Lower leg skin (tissue), 4 donors: Measurements from ENCODE around the gene KSR2. TPM values are rescaled to one million over a fixed set of nuclear protein-coding genes. Genes with fewer than 3 reads are reported as not detected.
"Not testable (repeated sequence)": the region's sequence is repeated elsewhere in the genome, so short reads cannot be mapped to it uniquely, and the experiment has no call there.

ENCODE experiments used
- DNase-seq, 2 donors: peaks; one replicate each; pipeline ENCODE4 v3.0.0-alpha.2; 2019; ENCODE audit warnings: low spot score in 2 of 2
- H3K4me3 ChIP-seq: fragments of 200-600 bp; sonication (generic); 2 replicates; pipeline ENCODE4 v1.5.1; 2017; ENCODE audit warnings: mild to moderate bottlenecking, low read depth; ENCODE audit not compliant: poor library complexity, severe bottlenecking
- POLR2A ChIP-seq, 2 donors: fragments of 450-650 bp; IDR thresholded peaks; one replicate each; pipeline ENCODE4 v1.6.1; 2016 to 2017; ENCODE audit warnings: antibody characterized with exemption in 2 of 2, mild to moderate bottlenecking in 1 of 2, moderate library complexity in 1 of 2
- WGBS, 2 donors: methylation state at CpG; one replicate each; pipeline ENCODE4 v1.1.5; 2018; 5-methylcytosine and 5-hydroxymethylcytosine counted together
- intact Hi-C: fragments of 100-400 bp; cut with DNase I; formaldehyde crosslinking; loops from one replicate; pipeline ENCODE4 v1.15.0; 2023; ENCODE audit warnings: low total_unique reads
- total RNA-seq, 4 donors: library from RNA; depleted of rRNA; stranded (reverse); fragments of >200 nt; gene quantifications; one replicate each; pipeline ENCODE4 v1.1.0, GENCODE V29; 2016
- TF ChIP-seq, protein P1 (sequence below), 3 donors: fragments of 450-650 bp; IDR thresholded peaks; one replicate each; pipeline ENCODE4 v1.5.1; 2016; ENCODE audit warnings: antibody characterized with exemption in 3 of 3, mild to moderate bottlenecking in 3 of 3, moderate library complexity in 2 of 3

The KSR2 gene
- total RNA-seq, 4 donors from 2014 or later: 0.17 to 0.84 (median 0.35) TPM

DNA sequence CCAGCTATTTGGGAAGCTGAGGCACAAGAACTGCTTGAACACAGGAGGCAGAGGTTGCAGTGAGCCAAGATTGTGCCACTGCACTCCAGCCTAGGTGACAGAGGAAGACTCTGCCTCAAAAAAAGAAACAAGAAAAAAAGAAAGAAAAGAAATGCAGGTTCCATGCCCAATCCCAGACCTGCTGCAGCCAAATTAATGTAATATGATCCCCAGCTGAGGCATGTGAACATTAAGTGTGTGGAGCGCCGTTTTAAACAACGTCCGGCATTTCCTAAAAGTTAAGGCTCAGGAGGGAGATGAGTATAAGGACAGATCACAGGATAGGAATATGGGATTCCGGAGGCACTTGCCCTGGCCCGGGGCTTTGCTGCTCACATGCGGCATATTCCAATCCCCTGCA is 162.9 kb downstream of the KSR2 start:
- TF ChIP-seq POLR2A (IDR thresholded peaks at IDR 0.05): no peak
- TF ChIP-seq, protein P1, sequence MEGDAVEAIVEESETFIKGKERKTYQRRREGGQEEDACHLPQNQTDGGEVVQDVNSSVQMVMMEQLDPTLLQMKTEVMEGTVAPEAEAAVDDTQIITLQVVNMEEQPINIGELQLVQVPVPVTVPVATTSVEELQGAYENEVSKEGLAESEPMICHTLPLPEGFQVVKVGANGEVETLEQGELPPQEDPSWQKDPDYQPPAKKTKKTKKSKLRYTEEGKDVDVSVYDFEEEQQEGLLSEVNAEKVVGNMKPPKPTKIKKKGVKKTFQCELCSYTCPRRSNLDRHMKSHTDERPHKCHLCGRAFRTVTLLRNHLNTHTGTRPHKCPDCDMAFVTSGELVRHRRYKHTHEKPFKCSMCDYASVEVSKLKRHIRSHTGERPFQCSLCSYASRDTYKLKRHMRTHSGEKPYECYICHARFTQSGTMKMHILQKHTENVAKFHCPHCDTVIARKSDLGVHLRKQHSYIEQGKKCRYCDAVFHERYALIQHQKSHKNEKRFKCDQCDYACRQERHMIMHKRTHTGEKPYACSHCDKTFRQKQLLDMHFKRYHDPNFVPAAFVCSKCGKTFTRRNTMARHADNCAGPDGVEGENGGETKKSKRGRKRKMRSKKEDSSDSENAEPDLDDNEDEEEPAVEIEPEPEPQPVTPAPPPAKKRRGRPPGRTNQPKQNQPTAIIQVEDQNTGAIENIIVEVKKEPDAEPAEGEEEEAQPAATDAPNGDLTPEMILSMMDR (IDR thresholded peaks at IDR 0.05): no peak
- 25 to 34% methylated on average over 7 of the region's 7 CpGs for WGBS, 2 donors
- no peak for DNase-seq
- H3K4me3 ChIP-seq: no peak overlapping the region
- intact Hi-C loops: no loop called here

DNA sequence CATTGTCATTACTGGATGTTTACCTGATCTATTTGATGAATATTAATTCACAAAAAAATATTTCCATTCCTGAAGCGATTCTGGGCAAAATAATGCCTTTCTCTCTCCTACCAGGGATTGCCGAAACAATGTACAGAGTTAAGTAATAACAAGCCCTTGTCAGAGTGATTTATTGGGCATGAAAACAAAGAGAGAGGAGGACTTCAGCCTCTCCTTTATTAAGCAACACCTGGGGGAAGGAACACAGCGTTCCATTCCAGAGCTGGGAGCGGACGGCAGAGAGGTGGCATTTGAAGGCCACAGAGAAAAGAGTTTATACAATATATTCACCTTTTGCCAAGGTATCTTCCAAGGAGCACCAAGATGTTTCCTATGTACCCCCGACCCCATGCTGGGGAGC is 165.8 kb downstream of the KSR2 start:
- WGBS, 2 donors: 55 to 60% methylated on average over 6 of the region's 6 CpGs

DNA sequence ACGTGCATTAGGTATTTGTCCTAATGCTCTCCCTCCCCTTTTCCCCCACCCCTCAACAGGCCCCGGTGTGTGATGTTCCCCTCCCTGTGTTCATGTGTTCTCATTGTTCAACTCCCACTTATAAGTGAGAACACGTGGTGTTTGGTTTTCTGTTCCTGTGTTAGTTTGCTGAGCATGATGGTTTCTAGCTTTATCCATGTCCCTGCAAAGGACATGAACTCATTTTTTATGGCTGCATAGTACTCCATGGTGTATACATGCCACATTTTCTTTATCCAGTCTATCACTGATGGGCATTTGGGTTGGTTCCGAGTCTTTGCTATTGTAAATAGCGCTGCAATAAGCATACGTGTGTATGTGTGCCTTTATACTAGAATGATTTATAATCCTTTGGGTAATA is 168.1 kb downstream of the KSR2 start:
- intact Hi-C loops, H3K4me3 ChIP-seq, DNase-seq: not testable (repeated sequence)
- 91 to 92% methylated on average over 6 of the region's 6 CpGs for WGBS, 2 donors

More for the DNA sequence above, 165.8 kb downstream of the KSR2 start:
- no peak for DNase-seq
- no peak for TF ChIP-seq POLR2A (IDR thresholded peaks at IDR 0.05)
- TF ChIP-seq, protein P1 (IDR thresholded peaks at IDR 0.05): no peak
- no peak overlapping the region for H3K4me3 ChIP-seq
- intact Hi-C loops: no loop called here

DNA sequence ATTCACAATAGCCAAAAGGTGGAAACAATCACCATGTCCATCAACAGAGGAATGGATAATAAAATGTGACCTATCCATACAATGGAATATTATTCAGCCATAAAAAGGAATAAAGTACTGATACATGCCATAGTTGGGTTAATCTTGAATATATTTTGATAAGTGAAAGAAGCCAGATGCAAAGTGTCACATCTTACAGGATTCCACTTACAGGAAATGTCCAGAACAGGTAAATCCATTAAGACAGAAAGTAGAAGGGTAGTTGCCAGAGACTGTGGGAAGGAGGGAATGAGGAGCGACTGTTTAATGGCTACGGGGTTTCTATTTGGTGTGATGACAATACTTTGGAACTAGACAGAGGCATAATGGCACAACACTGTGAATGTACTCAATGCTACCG is 171.6 kb downstream of the KSR2 start:
- no peak for DNase-seq
- intact Hi-C loops: no loop called here
- no peak for TF ChIP-seq POLR2A (IDR thresholded peaks at IDR 0.05)
- TF ChIP-seq, protein P1 (IDR thresholded peaks at IDR 0.05): no peak
- no peak overlapping the region for H3K4me3 ChIP-seq
- 91 to 93% methylated on average over 3 of the region's 3 CpGs for WGBS, 2 donors

DNA sequence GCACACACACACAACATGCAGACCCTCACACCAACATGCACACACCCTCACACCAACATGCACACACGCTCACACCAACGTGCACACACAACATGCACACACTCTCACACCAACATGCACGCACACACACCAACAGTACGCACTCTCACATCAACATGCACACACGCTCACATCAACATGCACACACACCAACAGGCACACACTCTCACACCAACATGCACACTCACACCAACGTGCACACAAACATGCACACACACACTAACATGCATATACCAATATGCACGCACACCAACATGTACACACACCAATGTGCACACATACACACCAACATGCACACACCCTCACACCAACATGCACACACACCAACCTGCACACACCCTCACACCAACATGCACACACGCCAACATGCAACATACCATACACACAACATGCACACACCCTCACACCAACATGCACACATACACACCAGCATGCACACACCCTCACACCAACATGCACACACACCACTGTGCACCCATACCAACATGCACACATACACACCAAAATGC is 175.8 kb downstream of the KSR2 start:
- DNase-seq: no peak
- no peak for TF ChIP-seq POLR2A (IDR thresholded peaks at IDR 0.05)
- TF ChIP-seq, protein P1 (IDR thresholded peaks at IDR 0.05): no peak
- H3K4me3 ChIP-seq: no peak overlapping the region
- intact Hi-C loops: no loop called here
- WGBS, 2 donors: 81 to 90% methylated on average over 8 of the region's 8 CpGs

DNA sequence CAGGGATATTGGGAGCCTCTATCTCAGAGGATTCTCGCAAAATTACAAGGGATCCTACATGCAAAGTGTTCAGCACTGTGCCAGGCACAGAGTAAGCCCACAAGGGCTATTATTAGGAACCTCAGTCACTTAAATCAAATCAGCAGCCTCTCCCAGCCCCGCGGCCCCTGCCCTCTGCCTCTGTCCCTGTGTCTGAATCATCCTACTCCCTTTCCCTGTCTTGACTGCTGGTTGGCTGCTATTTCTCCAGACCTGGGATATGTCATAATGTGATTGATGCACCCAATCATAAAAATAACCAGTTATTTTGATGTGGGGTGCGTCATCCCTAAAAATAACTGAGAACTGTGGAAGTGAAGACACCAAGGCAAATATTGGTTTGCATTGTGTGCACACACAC is 176.3 kb downstream of the KSR2 start:
- TF ChIP-seq, protein P1 (IDR thresholded peaks at IDR 0.05): no peak
- no peak for TF ChIP-seq POLR2A (IDR thresholded peaks at IDR 0.05)
- DNase-seq: no peak
- intact Hi-C loops: no loop called here
- WGBS, 2 donors: 54 to 62% methylated on average over 4 of the region's 4 CpGs
- H3K4me3 ChIP-seq: no peak overlapping the region
